ENCODE results near the gene ZNF678.

ZNF678 gene

DNA sequence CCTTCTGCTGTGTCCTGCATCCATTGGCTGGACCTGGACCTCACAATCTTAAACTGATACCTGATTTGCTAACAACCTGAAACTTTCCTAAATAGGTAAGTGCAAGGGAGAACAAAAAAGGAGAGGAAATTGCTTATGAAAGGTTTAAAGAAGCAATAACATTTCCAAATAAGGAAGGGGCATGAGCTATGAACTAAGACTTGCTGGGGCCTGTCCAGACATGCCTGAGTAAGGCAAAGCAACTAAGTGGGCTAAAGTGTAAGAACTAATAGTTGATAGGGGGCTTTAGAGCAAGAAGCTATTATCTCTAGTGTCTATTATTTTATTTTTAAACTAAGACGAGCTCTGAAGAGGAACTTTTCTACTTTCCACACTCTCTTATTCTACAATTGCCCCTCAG is 160.1 kb downstream of the ZNF678 start:
- DNase-seq (ENCODE audit: low read depth) = no peak

GRCh38 chr1:227725046-227725445 is 161.7 kb downstream of the ZNF678 start:
- no peak for DNase-seq (ENCODE audit: low read depth)

GRCh38 chr1:227726318-227726717 is 163.0 kb downstream of the ZNF678 start:
- DNase-seq (ENCODE audit: low read depth) = no peak
